GM19043 (cell line): ENCODE results near the gene GUCY1A2.

ENCODE experiments used
- ATAC-seq: cut with Tn5 transposase; IDR thresholded peaks from one replicate; pipeline ENCODE4 v1.9.1; 2021; ENCODE audit warnings: low read depth; ENCODE audit not compliant: unreplicated experiment

The GUCY1A2 gene

GRCh38 chr11:106765469-106766258 lies 252.6 kb downstream of the GUCY1A2 start:
- no peak for ATAC-seq

GRCh38 chr11:106763501-106763900 lies 254.8 kb downstream of the GUCY1A2 start:
- no peak for ATAC-seq

GRCh38 chr11:106761745-106762144 lies 256.5 kb downstream of the GUCY1A2 start:
- ATAC-seq, result no peak

GRCh38 chr11:106761240-106761639 lies 257.0 kb downstream of the GUCY1A2 start:
- ATAC-seq, result no peak

- no peak for ATAC-seq
Observed at GRCh38 chr11:106748059-106748458, 270.2 kb downstream of the GUCY1A2 start.

DNA sequence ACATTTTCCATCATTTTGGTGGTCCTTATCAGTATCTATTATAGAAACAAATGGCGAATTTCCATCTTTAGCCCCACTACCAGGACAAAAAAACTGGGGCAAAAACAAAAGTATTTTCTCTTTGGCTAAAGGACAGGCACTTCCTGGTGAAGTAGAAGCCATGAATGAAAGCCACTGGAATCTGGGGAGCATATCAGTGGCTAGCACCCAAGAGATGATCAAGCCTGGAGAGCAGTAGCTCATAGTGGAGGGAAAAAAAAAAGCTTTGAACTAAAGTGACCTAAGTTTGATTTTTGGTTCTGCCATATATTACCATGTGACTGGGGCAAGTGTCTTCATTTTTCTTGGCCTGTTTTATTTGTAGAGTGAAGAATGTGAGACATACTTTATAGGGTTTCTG lies 272.3 kb downstream of the GUCY1A2 start:
- no peak for ATAC-seq

DNA sequence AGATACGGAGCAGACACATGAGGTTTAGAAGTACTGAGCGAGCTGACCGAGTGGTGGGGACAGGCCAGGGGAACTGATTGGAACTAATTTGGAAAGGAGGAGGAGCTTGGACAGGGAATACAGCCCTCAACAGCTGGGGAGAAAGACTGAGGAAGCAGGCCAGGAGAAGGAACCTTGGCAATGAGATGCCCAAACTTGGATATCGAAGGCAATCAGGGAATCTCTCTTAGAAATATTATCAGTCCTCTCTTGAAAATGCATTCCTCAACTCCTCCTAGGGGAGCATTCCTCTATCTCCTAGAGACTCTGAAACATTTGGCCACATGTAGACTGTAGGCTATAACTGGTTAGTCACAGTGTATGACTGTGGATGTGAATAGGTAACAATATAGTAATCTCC lies 284.6 kb downstream of the GUCY1A2 start:
- no peak for ATAC-seq

- no peak for ATAC-seq
Observed at GRCh38 chr11:106728859-106729258, 289.4 kb downstream of the GUCY1A2 start.

- ATAC-seq, result no peak
Observed at GRCh38 chr11:106728379-106728778, 289.9 kb downstream of the GUCY1A2 start.

DNA sequence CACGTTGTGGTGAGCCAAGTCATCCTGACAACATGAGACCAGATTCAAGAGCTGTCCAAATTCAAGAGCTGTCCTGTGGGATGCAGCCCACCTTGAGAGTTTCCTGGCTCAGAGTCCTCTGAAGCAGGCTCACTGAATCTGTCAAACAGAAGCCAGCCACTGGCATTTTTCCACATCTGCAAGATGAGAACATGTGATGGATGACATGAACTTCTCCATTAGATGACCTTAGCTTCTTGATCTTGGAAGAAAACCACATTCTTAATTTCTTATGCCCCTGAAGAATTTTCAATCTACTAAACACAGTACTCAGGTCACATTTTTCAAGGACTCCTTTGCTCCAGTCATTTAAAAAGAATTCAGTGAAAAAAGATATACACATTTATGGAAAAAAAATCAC lies 291.0 kb downstream of the GUCY1A2 start:
- no peak for ATAC-seq

GRCh38 chr11:106724293-106724892 lies 293.9 kb downstream of the GUCY1A2 start:
- ATAC-seq, result no peak

DNA sequence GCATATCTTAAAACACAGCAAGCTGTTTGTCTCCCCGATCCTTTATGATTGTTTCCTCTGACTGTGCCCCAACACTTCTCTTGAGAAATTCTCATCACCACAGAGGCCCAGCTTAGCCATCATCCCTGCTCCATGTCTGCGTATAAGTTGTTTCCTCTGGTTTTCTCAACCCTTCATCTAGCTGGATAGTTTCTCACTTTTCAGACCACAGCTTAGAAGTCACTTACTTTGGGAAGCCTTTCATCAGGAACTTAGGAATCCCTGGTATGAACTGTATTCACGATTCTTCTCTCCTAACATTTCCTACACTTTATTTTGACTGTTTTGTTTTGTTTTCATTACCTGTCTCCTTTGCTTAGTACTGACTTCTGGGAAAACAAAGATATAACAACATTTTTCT lies 295.2 kb downstream of the GUCY1A2 start:
- ATAC-seq, result no peak

GRCh38 chr11:106717222-106717621 lies 301.1 kb downstream of the GUCY1A2 start:
- no peak for ATAC-seq

DNA sequence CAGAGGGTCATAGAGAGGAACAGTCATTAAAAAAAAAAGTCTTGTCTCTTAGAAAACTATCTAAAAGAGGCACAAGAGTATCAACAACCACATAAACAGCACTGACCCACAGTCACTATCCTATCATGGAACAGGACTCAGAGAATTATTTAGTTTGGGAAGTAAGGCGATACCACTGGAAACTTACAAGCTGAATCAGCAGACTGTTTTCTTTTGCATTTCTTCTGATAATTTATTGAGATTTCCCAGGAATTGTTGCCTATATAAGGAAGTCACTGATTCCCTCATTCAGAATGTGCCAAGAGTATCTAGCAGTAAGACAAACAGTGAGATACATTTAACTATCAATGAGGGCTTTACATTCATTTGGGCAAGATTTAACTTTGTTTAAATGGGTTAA lies 304.1 kb downstream of the GUCY1A2 start:
- ATAC-seq, result no peak

GRCh38 chr11:106708348-106708747 lies 309.9 kb downstream of the GUCY1A2 start:
- ATAC-seq, result no peak

DNA sequence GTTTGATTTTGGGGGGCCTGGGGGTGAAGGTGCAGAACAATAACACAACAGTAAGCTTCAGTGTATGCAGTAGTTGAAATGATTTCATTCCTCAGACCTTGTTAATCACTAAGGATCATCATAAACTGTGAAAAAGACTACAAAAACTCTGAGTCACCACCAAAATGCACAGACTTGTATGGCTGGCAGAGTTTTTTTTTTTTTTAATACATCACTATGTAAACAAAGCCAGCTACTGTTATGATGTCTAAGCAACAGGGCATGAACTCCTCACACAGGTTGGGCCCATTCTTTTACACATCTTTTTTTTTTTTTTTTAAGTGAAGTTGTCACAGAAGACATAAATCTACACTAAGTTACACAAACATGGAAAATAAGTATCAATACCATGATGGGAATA lies 311.9 kb downstream of the GUCY1A2 start:
- no peak for ATAC-seq

GRCh38 chr11:106702805-106703204 lies 315.5 kb downstream of the GUCY1A2 start:
- ATAC-seq, result no peak

DNA sequence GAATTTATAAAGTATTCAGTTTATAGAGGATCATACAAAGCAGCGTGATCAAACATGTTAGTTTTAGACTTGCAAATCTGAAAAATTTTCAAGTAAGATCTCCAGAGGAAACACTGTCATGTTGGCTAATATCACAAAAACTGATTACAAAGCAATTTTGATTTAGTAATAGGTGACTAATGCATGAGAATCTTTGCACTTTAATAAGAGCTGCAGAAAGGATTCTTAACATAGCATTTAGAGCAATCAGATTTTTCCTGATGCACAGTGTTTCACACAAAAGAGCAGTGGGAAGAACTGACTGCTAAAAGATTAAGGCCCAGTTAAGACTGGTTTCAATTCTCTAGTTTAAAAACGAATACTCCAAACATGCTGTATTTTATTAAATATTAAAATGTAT lies 321.2 kb downstream of the GUCY1A2 start:
- ATAC-seq, result no peak

GRCh38 chr11:106695506-106695905 lies 322.8 kb downstream of the GUCY1A2 start:
- no peak for ATAC-seq

- ATAC-seq, result no peak
Observed at GRCh38 chr11:106694501-106694900, 323.8 kb downstream of the GUCY1A2 start.

- no peak for ATAC-seq
Observed at GRCh38 chr11:106691807-106692365, 326.4 kb downstream of the GUCY1A2 start.

- no peak for ATAC-seq
Observed at GRCh38 chr11:106690923-106691322, 327.4 kb downstream of the GUCY1A2 start.
